Heart left ventricle (tissue), 16 donors: ENCODE results near the gene SCCPDH. TPM values are rescaled to one million over a fixed set of nuclear protein-coding genes. Genes with fewer than 3 reads are reported as not detected.

Experiments used
- ATAC-seq, 4 donors: fragments of 200-7000 bp; cut with Tn5 transposase; one replicate each; pipeline ENCODE4 v1.9.1; 2020 to 2022; ENCODE audit warnings: moderate library complexity in 4 of 4, mild to moderate bottlenecking in 3 of 4, moderate number of reproducible peaks in 1 of 4
- DNase-seq, 5 donors: peaks; one replicate each; pipeline ENCODE4 v3.0.0-alpha.2; 2020
- H3K27ac ChIP-seq, 12 donors: fragments of 200-600 bp; sonication (generic) in 4 of 12; one replicate each; pipeline versions ENCODE4 v1.5.0 to v1.8.0; 2016 to 2022; ENCODE audit warnings: mild to moderate bottlenecking in 2 of 12
- H3K27me3 ChIP-seq, 9 donors: fragments of 200-600 bp; sonication (generic) in 2 of 9; one replicate each; pipeline versions ENCODE4 v1.5.1 to v1.8.0; 2016 to 2022; ENCODE audit warnings: mild to moderate bottlenecking in 3 of 9
- H3K36me3 ChIP-seq, 9 donors: fragments of 200-600 bp; sonication (generic) in 2 of 9; one replicate each; pipeline versions ENCODE4 v1.5.0 to v1.8.0; 2018 to 2022; ENCODE audit warnings: mild to moderate bottlenecking in 2 of 9
- H3K4me1 ChIP-seq, 12 donors: fragments of 200-600 bp; sonication (generic) in 4 of 12; one replicate each; pipeline versions ENCODE4 v1.5.0 to v1.8.0; 2016 to 2022; ENCODE audit warnings: mild to moderate bottlenecking in 3 of 12
- H3K4me3 ChIP-seq, 12 donors: fragments of 200-600 bp; sonication (generic) in 4 of 12; one replicate each; pipeline versions ENCODE4 v1.5.0 to v1.8.0; 2017 to 2022; ENCODE audit warnings: mild to moderate bottlenecking in 9 of 12, moderate library complexity in 4 of 12
- H3K9me3 ChIP-seq, 12 donors: fragments of 200-600 bp; sonication (generic) in 4 of 12; one replicate each; pipeline versions ENCODE4 v1.5.0 to v1.8.0; 2016 to 2022; ENCODE audit warnings: mild to moderate bottlenecking in 1 of 12
- CTCF ChIP-seq, 12 donors: fragments of 200-600 bp; sonication (generic) in 4 of 12; IDR thresholded peaks; one replicate each; pipeline versions ENCODE4 v1.5.0 to v1.8.0; 2018 to 2022; ENCODE audit warnings: antibody characterized with exemption in 12 of 12, mild to moderate bottlenecking in 5 of 12
- POLR2A ChIP-seq, 2 donors: fragments of 450-650 bp; IDR thresholded peaks; one replicate each; pipeline ENCODE4 v1.6.1; 2017; ENCODE audit warnings: antibody characterized with exemption in 2 of 2, mild to moderate bottlenecking in 2 of 2, moderate library complexity in 2 of 2
- WGBS, 4 donors: extraction: QIAGEN DNeasy Blood & Tissue Kit in 2 of 4; methylation state at CpG; one replicate each; pipeline versions ENCODE4 v1.1.5 to v1.1.7; 2013 to 2018; 5-methylcytosine and 5-hydroxymethylcytosine counted together
- intact Hi-C, 10 donors: fragments of 100-400 bp; cut with DNase I; formaldehyde crosslinking; loops; one replicate each; pipeline versions ENCODE4 v1.11.1 to v1.14.2; 2022
- polyA plus RNA-seq, 2 donors: library from polyadenylated mRNA; stranded (reverse); fragments of 200-250 nt; gene quantifications; one replicate each; pipeline ENCODE4 v1.2.3, GENCODE V29; 2013
- total RNA-seq, 9 donors: library from RNA; depleted of rRNA in 2 of 9; stranded (reverse); fragments of >200 nt in 2 of 9; fragmentation: NEBNext Ultra II Directional in 3 of 9; extraction: Animal tissue kit (Norgen Biotek cat#: 25700) in 3 of 9; gene quantifications; one replicate each; pipeline versions ENCODE4 v1.1.0 to v1.2.4, GENCODE V29; 2016 to 2023
- donor health status: ischemic (EF 13 %, LVEDD 7.1; RV severe dilation, severe dysfunction).
- donor health status: healthy with polysubstance abuse.
- donor health status: DM: no; HTN: yes; CAD: no.
- donor health status: DM: no; HTN: no; CAD: no.
- donor health status: ischemic (EF 25% LVEDD 6.9; RV normal size, moderate dysfunction).
- donor health status: ischemic (EF 25% LVEDD 5.7; RV mildly dilated, moderate dysfunction).
- donor health status: healthy.
- donor health status: DM: yes; HTN: yes; CAD: no.
- donor health status: ischemic (EF 35%, LVEDD 5.7; RV mildly dilated, moderate dysfunction).
- donor health status: nonischemic (EF 11% LVEDD 7.7; RV severe dilation, severe dysfunction).
- donor health status: DM: yes; HTN: yes; CAD: no.
- donor health status: PGD.
- donor health status: ischemic (EF 29% LVEDD 5.4; RV normal size, mild dysfunction).
- donor health status: nonischemic (EF 23%, LVEDD 6.1; RV moderate dilation, normal function).

The SCCPDH gene
- total and polyA plus RNA-seq, 11 donors: 13.8 to 36.4 (median 31.0) TPM

GRCh38 chr1:246695136-246695535 is 29.1 kb upstream of the SCCPDH start:
- peaks cover 0 to 18% (median 0%) of the 10 kb centered on the region in 12 donors for H3K9me3 ChIP-seq
- intact Hi-C loops: loop anchor here in 9 of 10 donors (5.0 to 10.0 kb wide), 6 partner anchors 48 to 1540 kb away; partner anchors contain the start of genes CNST (in 6 of the 9), TFB2M (in 6 of the 9), KIF26B (in 1 of the 9) and SMYD3 (in 1 of the 9)
- H3K27ac ChIP-seq: no peak overlapping the region
- H3K4me1 ChIP-seq: peaks cover 0 to 18% (median 7%) of the 10 kb centered on the region in 12 donors
- ATAC-seq (no peak), DNase-seq (no peak)
- H3K36me3 ChIP-seq: no peaks in the 10 kb centered on the region
- no peak for TF ChIP-seq POLR2A (IDR thresholded peaks at IDR 0.05)
- H3K4me3 ChIP-seq: no peak overlapping the region
- no peaks in the 10 kb centered on the region for H3K27me3 ChIP-seq
- WGBS, 4 donors: 92 to 94% (median 93%) methylated on average over 3 of the region's 3 CpGs

- ATAC-seq (no peak), DNase-seq (no peak)
- H3K27ac ChIP-seq: peak overlapping the region in 1 of 12 donors; percentile 34
- intact Hi-C loops: loop anchor here (1.0 to 10.0 kb wide), 7 partner anchors 48 to 1541 kb away; partner anchors contain the start of genes CNST (in 6 of the 10), TFB2M (in 6 of the 10), KIF26B (in 1 of the 10) and SMYD3 (in 1 of the 10)
- no peaks in the 10 kb centered on the region for H3K36me3 ChIP-seq
- no peak for TF ChIP-seq POLR2A (IDR thresholded peaks at IDR 0.05)
- no peak for TF ChIP-seq CTCF (IDR thresholded peaks at IDR 0.05)
- no peaks in the 10 kb centered on the region for H3K27me3 ChIP-seq
- peaks cover 0 to 18% (median 7%) of the 10 kb centered on the region in 12 donors for H3K4me1 ChIP-seq
- H3K9me3 ChIP-seq: peaks cover 0 to 18% (median 0%) of the 10 kb centered on the region in 12 donors
- H3K4me3 ChIP-seq: no peak overlapping the region
- WGBS, 4 donors: 90 to 100% (median 96%) methylated on average over 5 of the region's 5 CpGs
Observed at GRCh38 chr1:246695666-246696065, 28.5 kb upstream of the SCCPDH start.

GRCh38 chr1:246698466-246699094 is 25.6 kb upstream of the SCCPDH start:
- intact Hi-C loops: loop anchor here (1.0 to 10.0 kb wide), 10 partner anchors 51 to 1544 kb away; partner anchors contain the start of genes CNST (in 7 of the 10), TFB2M (in 7 of the 10), KIF26B (in 1 of the 10) and SMYD3 (in 1 of the 10)
- Histone ChIP-seq H3K4me1 (peaks cover 0 to 18% (median 7%) of the 10 kb centered on the region in 12 donors), H3K27me3 (no peaks in the 10 kb centered on the region), H3K27ac (peak overlapping the region in 11 of 12 donors; percentile 26 to 80 (median 68)), H3K36me3 (no peaks in the 10 kb centered on the region), H3K4me3 (peak overlapping the region in 8 of 12 donors; percentile 22 to 52 (median 38)), H3K9me3 (peaks cover 0 to 16% (median 0%) of the 10 kb centered on the region in 12 donors)
- ATAC-seq (no peak), DNase-seq (no peak)
- TF ChIP-seq CTCF (IDR thresholded peaks at IDR 0.05) (no peak), POLR2A (IDR thresholded peaks at IDR 0.05) (no peak)
- 78 to 83% (median 80%) methylated on average over 8 of the region's 8 CpGs for WGBS, 4 donors

GRCh38 chr1:246699095-246699735 is 25.0 kb upstream of the SCCPDH start:
- Histone ChIP-seq H3K9me3 (peaks cover 0 to 9% (median 0%) of the 10 kb centered on the region in 12 donors), H3K4me1 (peaks cover 0 to 18% (median 9%) of the 10 kb centered on the region in 12 donors), H3K4me3 (peak overlapping the region in 8 of 12 donors; percentile 22 to 52 (median 38)), H3K27ac (peak overlapping the region in 11 of 12 donors; percentile 26 to 80 (median 68)), H3K36me3 (no peaks in the 10 kb centered on the region), H3K27me3 (no peaks in the 10 kb centered on the region)
- WGBS, 4 donors: 5 to 6% (median 5%) methylated on average over 18 of the region's 18 CpGs
- intact Hi-C loops: loop anchor here (1.0 to 10.0 kb wide), 10 partner anchors 52 to 1544 kb away; partner anchors contain the start of genes CNST (in 7 of the 10), TFB2M (in 7 of the 10), KIF26B (in 1 of the 10) and SMYD3 (in 1 of the 10)
- TF ChIP-seq CTCF (IDR thresholded peaks at IDR 0.05): peak; percentile 76 to 97 (median 89)
- TF ChIP-seq POLR2A (IDR thresholded peaks at IDR 0.05): no peak
- ATAC-seq (peak; percentile 91 to 97 (median 96)), DNase-seq (peak; percentile 87 to 91 (median 88))
